Skin epidermis (tissue), 12 donors: ENCODE results near the gene DACT3.

ENCODE experiments used
- H3K27ac ChIP-seq, 21 experiments: fragments of 200-600 bp; sonication (generic) in 11 of 21; one replicate each; pipeline ENCODE4 v1.5.0; 2020; ENCODE audit warnings: mild to moderate bottlenecking in 3 of 21, inconsistent platforms in 2 of 21, moderate library complexity in 2 of 21
- H3K4me3 ChIP-seq, 7 experiments: fragments of 200-600 bp; sonication (generic) in 2 of 7; one replicate each; pipeline ENCODE4 v1.5.0; 2020; ENCODE audit warnings: inconsistent platforms in 2 of 7, mild to moderate bottlenecking in 2 of 7, moderate library complexity in 1 of 7

The DACT3 gene

GRCh38 chr19:46620267-46620666 is 40.7 kb downstream of the DACT3 start:
- H3K4me3 ChIP-seq = no peak overlapping the region
- peak overlapping the region in 11 of 21 experiments; percentile 24 to 79 (median 59) for H3K27ac ChIP-seq

DNA sequence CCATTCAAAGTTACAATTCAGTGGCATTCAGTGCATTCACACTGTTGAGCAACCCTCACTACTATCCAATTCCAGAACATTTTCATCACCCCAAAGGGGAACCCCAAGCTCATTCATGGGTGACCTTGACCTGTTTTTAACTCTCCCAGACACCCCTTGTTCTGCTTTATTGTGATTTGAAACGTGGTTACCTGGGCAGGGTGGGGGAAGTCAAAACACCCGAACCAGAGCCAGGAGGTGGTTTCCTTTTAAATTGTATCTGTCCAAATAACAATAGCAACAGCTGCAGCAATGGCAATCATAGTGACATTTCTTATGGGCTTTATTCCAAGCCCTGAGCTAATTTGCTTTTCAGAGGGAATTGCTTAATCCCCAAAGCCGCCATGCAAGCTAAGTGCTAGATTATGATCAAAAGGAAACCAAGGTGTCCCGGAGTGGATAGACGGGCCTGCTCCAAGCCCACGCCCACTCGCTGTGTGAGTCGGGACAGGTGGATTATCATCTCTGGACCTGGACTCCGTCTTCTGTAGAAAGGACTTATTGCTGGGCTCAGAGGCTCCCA is 42.2 kb downstream of the DACT3 start:
- Histone ChIP-seq H3K27ac (peak overlapping the region in 12 of 21 experiments; percentile 9 to 79 (median 52)), H3K4me3 (no peak overlapping the region)

GRCh38 chr19:46617601-46618000 is 43.4 kb downstream of the DACT3 start:
- no peak overlapping the region for H3K4me3 ChIP-seq
- H3K27ac ChIP-seq = peak overlapping the region in 8 of 21 experiments; percentile 2 to 75 (median 39)

GRCh38 chr19:46616631-46617322 is 44.2 kb downstream of the DACT3 start:
- H3K27ac ChIP-seq = peak overlapping the region in 10 of 21 experiments; percentile 2 to 75 (median 32)

GRCh38 chr19:46615966-46616365 is 45.0 kb downstream of the DACT3 start:
- Histone ChIP-seq H3K4me3 (no peak overlapping the region), H3K27ac (peak overlapping the region in 1 of 21 experiments; percentile 31)

More at GRCh38 chr19:46616631-46617322, 44.2 kb downstream of the DACT3 start:
- H3K4me3 ChIP-seq = no peak overlapping the region

DNA sequence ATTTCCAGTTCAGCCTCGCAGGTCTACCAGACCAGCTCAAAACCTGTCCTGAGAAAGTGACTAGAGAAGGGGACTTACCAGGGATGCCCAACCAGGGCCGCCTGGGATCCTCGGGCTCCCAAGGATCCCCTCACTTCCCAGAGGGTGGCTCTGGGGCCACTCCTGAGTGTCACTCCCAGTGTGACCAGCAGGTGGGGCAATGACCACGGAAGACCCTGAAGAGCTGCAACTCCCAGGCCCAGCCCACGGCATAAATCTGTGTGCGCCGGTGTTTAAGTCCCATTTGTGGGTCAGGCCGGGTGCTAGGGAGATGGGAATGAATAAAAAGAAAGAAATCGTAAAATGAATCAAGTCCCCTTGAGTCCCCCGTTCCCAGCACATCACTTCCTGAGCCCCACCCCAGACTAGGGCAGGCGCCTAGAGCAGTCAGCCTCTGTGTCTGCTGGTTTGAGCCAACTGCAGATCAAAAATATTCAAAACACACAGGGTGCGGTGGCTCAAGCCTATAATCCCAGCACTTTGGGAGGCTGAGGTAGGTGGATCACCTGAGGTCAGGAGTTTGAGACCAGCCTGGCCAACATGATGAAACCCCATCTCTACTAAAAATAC is 46.8 kb downstream of the DACT3 start:
- no peak overlapping the region for H3K4me3 ChIP-seq
- peak overlapping the region in 4 of 21 experiments; percentile 7 to 34 (median 15) for H3K27ac ChIP-seq

GRCh38 chr19:46613525-46613924 is 47.5 kb downstream of the DACT3 start:
- Histone ChIP-seq H3K27ac (peak overlapping the region in 3 of 21 experiments; percentile 11 to 34 (median 19)), H3K4me3 (no peak overlapping the region)

DNA sequence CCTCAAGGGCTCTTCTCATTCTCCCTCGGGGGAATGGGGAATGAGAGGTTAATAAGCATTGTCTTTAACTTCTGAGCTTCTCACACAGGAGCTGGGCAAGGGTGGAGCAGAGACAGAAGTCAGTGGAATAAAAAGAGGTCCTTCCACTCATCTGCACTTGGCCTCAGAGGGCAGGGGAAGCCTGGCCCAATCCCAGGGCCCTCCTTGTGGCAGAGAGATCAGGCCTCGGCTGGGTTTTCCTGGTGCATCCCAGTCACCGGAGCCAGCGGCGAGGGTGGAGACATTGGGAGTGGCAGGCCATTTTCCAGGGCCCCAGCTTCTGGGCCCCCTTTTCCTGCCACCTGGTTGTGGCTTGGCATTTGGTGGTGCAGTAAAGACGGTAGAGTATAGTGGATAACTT is 49.2 kb downstream of the DACT3 start:
- no peak overlapping the region for H3K4me3 ChIP-seq

DNA sequence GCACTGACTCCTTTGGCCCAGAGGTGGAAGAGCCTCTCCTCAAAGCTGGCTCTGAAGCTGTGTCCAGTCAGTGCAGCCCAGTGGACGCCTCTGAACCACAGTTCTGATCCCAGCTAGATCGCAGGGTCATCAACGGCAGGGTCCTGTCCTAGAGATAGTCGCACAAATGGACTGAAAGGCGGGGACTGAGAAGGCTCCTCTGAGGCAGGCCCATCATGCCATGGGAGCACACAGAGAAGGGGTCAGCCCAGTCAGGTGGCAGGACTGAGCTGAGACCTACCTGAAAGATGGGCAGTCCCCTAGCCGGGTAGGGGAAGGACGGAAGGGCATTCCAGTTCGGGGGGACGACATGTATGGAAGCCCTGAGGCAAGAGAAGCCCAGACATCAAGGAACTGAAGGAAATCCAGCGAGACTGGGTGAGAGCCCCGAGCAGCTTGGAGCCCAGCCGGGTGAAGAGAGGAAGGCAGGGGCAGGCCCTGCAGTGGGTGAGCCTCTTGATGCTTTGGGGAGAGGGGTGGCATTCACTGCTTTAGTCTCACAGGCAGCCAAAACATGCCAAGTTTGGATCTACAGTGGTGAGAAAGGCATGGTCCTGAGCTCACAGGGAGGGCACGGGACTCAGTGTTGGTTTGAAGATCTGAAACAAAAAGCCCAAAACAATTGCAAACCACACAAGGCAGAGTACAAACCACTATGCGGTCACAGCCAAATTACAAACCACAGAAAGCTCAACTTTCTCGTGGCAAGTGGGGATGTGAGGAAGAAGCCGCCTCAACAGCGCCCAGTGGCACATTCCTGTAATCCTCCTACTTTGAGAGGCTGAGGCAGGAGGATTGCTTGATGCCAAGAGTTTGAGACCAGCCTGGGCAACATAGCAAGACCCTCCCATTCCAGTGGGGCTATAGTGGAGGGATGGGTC is 49.9 kb downstream of the DACT3 start:
- no peak overlapping the region for H3K4me3 ChIP-seq
- H3K27ac ChIP-seq = peak overlapping the region in 12 of 21 experiments; percentile 13 to 79 (median 36)

More for the DNA sequence above, 49.2 kb downstream of the DACT3 start:
- H3K27ac ChIP-seq = peak overlapping the region in 12 of 21 experiments; percentile 1 to 79 (median 42)

DNA sequence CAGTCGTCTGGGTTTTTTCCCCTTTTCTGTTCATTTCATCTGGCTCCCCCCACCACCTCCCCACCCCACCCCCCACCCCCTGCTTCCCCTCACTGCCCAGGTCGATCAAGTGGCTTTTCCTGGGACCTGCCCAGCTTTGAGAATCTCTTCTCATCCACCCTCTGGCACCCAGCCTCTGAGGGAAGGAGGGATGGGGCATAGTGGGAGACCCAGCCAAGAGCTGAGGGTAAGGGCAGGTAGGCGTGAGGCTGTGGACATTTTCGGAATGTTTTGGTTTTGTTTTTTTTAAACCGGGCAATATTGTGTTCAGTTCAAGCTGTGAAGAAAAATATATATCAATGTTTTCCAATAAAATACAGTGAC is 50.6 kb downstream of the DACT3 start:
- Histone ChIP-seq H3K27ac (peak overlapping the region in 2 of 21 experiments; percentile 23 to 30), H3K4me3 (no peak overlapping the region)

GRCh38 chr19:46609511-46610412 is 51.2 kb downstream of the DACT3 start:
- Histone ChIP-seq H3K27ac (peak overlapping the region in 1 of 21 experiments; percentile 30), H3K4me3 (no peak overlapping the region)

DNA sequence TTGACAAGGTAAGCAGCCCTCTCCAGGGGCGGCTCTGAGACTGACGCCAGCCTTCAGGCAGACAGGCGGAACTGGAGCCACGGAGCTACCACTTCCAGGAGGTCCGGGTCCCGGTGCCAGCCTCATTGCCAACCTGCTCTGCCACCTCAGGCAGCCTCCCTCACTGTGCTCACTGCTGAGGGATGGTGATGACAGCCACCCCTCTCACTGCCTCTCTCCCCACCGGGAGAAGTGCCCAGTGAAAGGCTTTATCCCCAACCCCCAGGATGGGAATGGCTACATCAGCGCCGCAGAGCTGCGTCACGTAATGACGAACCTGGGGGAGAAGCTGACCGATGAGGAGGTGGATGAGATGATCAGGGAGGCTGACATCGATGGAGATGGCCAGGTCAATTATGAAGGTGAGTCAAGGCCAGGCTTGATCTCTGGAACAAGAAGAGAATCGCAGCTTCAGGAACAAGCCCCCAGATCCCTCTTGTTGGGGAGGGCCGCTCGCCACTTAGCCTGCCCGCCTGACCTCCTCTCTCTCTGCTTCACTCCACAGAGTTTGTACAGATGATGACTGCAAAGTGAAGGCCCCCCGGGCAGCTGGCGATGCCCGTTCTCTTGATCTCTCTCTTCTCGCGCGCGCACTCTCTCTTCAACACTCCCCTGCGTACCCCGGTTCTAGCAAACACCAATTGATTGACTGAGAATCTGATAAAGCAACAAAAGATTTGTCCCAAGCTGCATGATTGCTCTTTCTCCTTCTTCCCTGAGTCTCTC is 52.2 kb downstream of the DACT3 start:
- H3K27ac ChIP-seq = no peak overlapping the region
- H3K4me3 ChIP-seq = no peak overlapping the region

GRCh38 chr19:46608178-46608577 is 52.8 kb downstream of the DACT3 start:
- no peak overlapping the region for H3K27ac ChIP-seq
- H3K4me3 ChIP-seq = no peak overlapping the region

- Histone ChIP-seq H3K4me3 (no peak overlapping the region), H3K27ac (peak overlapping the region in 1 of 21 experiments; percentile 20)
Observed at GRCh38 chr19:46607448-46607841, 53.5 kb downstream of the DACT3 start.

DNA sequence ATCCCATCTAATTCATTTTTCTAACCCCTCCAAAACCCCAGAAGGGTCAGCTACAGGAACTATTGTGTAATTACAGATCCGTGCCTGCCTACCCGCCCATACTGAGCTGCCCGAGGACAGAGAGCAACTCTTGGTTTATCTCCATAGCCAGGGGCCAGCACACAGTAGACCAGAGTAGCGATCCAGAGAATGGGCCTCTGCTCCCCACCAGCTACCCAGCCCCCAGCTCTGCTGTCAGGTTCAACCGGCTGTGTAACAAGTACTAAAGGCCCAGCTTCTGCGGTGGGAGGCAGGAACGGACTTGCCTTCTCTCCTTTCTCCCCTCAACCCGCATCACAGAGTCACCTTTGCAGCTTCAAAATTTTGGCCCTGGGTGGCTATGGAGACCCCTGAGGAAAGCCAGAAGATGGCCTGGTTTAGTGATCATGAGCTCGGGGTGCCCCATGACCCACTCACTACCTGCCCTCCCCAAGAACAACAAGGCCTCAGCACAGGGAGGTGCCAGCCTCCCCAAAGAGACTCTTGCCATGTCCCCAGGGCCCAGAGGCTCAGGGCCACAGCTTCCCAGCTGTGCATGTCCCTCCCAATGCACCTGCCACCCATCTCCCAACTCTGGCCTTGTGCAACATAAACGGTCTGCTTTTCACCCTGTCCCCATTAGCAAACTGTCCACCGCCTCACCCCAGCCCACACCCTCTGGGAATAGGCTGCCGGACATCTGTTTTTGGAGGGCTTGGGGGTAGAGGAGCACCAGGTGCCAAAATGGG is 54.1 kb downstream of the DACT3 start:
- Histone ChIP-seq H3K4me3 (no peak overlapping the region), H3K27ac (peak overlapping the region in 2 of 21 experiments; percentile 20 to 38)

GRCh38 chr19:46606019-46606418 is 55.0 kb downstream of the DACT3 start:
- peak overlapping the region in 7 of 21 experiments; percentile 16 to 44 (median 28) for H3K27ac ChIP-seq

DNA sequence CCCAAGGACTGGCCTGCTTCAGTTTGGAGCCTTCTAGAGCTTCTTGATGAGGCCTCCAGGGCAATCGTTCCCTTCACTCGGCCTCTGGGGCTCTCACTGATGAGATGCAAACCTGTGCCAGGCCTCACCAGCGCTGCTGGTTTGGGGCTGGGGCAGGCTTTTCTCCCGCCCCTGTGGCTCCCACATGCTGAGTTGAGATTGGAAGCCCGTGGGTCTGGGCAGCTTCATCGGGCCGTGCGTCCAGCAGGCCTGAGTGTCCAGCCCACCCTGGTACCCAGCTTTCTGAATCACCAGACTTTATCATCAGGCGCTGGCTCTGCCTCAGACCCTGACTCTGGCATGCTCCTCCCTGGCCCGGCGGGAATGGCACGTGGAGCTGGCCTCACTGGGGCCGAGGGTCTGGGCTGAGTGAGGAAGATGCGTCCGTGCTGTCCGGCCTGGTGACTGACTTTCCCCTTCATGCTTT is 55.6 kb downstream of the DACT3 start:
- Histone ChIP-seq H3K4me3 (no peak overlapping the region), H3K27ac (peak overlapping the region in 7 of 21 experiments; percentile 1 to 44 (median 28))

More at GRCh38 chr19:46606019-46606418, 55.0 kb downstream of the DACT3 start:
- no peak overlapping the region for H3K4me3 ChIP-seq
